ENCODE measurements around the gene TMCC1. TPM values are rescaled to one million over a fixed set of nuclear protein-coding genes. Genes with fewer than 3 reads are reported as not detected.

TMCC1 gene
- total and polyA plus RNA-seq, 2 donors (not counting 1 experiment from before 2014, with no cell fraction given) = 8.5 to 32.2 TPM

DNA sequence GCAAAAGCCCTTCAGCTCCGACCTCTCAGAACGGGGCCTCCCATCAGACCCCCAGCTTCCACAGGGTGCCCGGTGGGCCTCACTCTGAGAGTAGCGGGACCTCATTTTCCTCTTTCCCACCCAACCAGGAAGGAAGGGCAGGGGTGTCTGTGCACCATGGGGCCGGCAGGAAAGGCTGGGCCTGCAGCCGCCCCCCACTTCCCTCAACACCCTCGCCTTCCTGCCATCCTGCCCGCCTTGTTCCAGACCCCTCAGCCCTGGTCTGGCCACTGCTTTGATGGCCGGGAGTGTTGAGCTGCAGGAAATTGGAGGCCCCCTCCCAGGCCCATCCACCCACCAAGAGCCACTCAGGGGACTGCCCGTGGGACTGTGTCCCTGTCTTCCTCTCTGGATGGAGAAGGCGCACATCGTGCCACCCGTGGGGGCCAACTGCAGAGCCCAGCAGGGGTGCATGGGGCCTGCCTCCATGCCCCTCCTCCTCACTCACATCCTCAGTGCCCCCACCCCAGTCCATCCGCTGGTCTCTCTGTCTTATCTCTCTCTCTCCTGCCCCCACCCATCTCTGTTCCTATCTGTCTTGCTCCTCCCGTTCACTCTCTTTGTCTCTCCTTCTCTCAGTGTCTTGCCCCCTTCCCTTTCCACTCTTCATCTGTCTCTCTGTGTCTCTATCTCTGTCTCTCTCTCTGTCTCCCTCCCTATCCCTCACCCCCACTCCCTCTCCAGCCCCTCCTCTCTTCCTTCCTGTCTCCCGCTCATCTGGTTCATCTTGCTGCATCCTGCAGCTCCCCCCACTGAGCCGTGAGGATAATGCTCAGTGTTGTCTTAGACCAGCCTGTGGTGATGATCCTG, 285.2 kb downstream of the TMCC1 start:
- peak overlapping the region; percentile 46 for H3K27ac Mint-ChIP-seq
- H4K20me1 ChIP-seq (ENCODE audit: control insufficient read depth, insufficient read depth, low read length, poor library complexity, severe bottlenecking) = no peaks in the 10 kb centered on the region
- H3K27ac ChIP-seq (ENCODE audit: low read length in 2 of 2) = no peak overlapping the region
- no peak for ATAC-seq (ENCODE audit: low read depth)
- ChIA-PET POLR2A (interaction anchor here (4.1 kb wide), 1 partner anchor 32 kb away, joined by 55 read pairs; no protein-coding TSS in a partner anchor), CTCF (no interaction called here)
- H3K4me2 ChIP-seq (replicated peaks; ENCODE audit: low read depth, low read length, poor library complexity, severe bottlenecking) = no peak overlapping the region
- H3K4me1 ChIP-seq (ENCODE audit: control insufficient read depth in 2 of 2, insufficient read depth in 2 of 2, low read length in 2 of 2) = peaks cover 16 to 19% of the 10 kb centered on the region in 2 donors
- H3K79me2 ChIP-seq (ENCODE audit: control insufficient read depth, insufficient read depth, low read length) = no peaks in the 10 kb centered on the region
- no peak overlapping the region for H2AFZ ChIP-seq (ENCODE audit: insufficient read depth, low read depth, low read length, poor library complexity, severe bottlenecking)
- H3K9me3 ChIP-seq (ENCODE audit: control extremely low read depth in 1 of 3, control insufficient read depth in 2 of 3, insufficient read depth in 1 of 3, low read length in 2 of 3) = peaks cover 0 to 6% (median 0%) of the 10 kb centered on the region in 3 donors
- no peak overlapping the region for H3K4me3 ChIP-seq (ENCODE audit: control extremely low read depth in 1 of 5, extremely low read depth in 1 of 5, insufficient read depth in 1 of 5, low read depth in 2 of 5, low read length in 4 of 5)
- peaks cover 20% of the 10 kb centered on the region for H3K27me3 Mint-ChIP-seq
- no peak for TF ChIP-seq EZH2 (IDR thresholded peaks at IDR 0.05; ENCODE audit: borderline replicate concordance, insufficient read depth, low read depth, low read length, poor library complexity, severe bottlenecking)
- TF ChIP-seq, protein P1, sequence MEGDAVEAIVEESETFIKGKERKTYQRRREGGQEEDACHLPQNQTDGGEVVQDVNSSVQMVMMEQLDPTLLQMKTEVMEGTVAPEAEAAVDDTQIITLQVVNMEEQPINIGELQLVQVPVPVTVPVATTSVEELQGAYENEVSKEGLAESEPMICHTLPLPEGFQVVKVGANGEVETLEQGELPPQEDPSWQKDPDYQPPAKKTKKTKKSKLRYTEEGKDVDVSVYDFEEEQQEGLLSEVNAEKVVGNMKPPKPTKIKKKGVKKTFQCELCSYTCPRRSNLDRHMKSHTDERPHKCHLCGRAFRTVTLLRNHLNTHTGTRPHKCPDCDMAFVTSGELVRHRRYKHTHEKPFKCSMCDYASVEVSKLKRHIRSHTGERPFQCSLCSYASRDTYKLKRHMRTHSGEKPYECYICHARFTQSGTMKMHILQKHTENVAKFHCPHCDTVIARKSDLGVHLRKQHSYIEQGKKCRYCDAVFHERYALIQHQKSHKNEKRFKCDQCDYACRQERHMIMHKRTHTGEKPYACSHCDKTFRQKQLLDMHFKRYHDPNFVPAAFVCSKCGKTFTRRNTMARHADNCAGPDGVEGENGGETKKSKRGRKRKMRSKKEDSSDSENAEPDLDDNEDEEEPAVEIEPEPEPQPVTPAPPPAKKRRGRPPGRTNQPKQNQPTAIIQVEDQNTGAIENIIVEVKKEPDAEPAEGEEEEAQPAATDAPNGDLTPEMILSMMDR (IDR thresholded peaks at IDR 0.05) = no peak
- intact Hi-C loops (cut with micrococcal nuclease) = loop anchor here (5.0 kb wide), 1 partner anchor 166 kb away; the partner anchor contains the start of gene IFT122
- H3K4me1 Mint-ChIP-seq = peaks cover 18% of the 10 kb centered on the region
- 65% methylated on average over 15 of the region's 17 CpGs for WGBS (ENCODE audit: insufficient coverage)
- H3K9ac ChIP-seq (ENCODE audit: low read length) = no peak overlapping the region
- peak overlapping the region; percentile 57 for H3K4me3 Mint-ChIP-seq
- H3K9me3 Mint-ChIP-seq (ENCODE audit: insufficient read depth) = no peaks in the 10 kb centered on the region
- no peaks in the 10 kb centered on the region for H3K36me3 ChIP-seq (replicated peaks in 1 of 2; ENCODE audit: control extremely low read depth in 1 of 2, control insufficient read depth in 1 of 2, extremely low read depth in 1 of 2, insufficient read depth in 2 of 2, low read length in 1 of 2)
- DNase-seq = no peak
- H3K27me3 ChIP-seq (replicated peaks in 1 of 4; ENCODE audit: control extremely low read depth in 1 of 4, control insufficient read depth in 3 of 4, insufficient read depth in 4 of 4, low read length in 3 of 4) = peaks cover 0 to 43% (median 14%) of the 10 kb centered on the region in 4 experiments

Measured in B cell (primary cell).